ENCODE measurements around the gene ANKRD28.

Gene ANKRD28

GRCh38 chr3:15664144-15664543 lies 133.6 kb downstream of the ANKRD28 start:
- no peak for DNase-seq (ENCODE audit: low spot score)

GRCh38 chr3:15660055-15660935 lies 137.5 kb downstream of the ANKRD28 start:
- DNase-seq (ENCODE audit: low spot score): no peak

GRCh38 chr3:15659254-15659975 lies 138.4 kb downstream of the ANKRD28 start:
- no peak for DNase-seq (ENCODE audit: low spot score)

GRCh38 chr3:15657016-15657415 lies 140.8 kb downstream of the ANKRD28 start:
- no peak for DNase-seq (ENCODE audit: low spot score)

GRCh38 chr3:15656342-15656741 lies 141.4 kb downstream of the ANKRD28 start:
- DNase-seq (ENCODE audit: low spot score): no peak

GRCh38 chr3:15654891-15655290 lies 142.9 kb downstream of the ANKRD28 start:
- DNase-seq (ENCODE audit: low spot score): peak; percentile 98

- no peak for DNase-seq (ENCODE audit: low spot score)
These were observed 143.7 kb downstream of the ANKRD28 start for GRCh38 chr3:15654127-15654526.

GRCh38 chr3:15653321-15653720 lies 144.5 kb downstream of the ANKRD28 start:
- no peak for DNase-seq (ENCODE audit: low spot score)

GRCh38 chr3:15651396-15651795 lies 146.4 kb downstream of the ANKRD28 start:
- DNase-seq (ENCODE audit: low spot score): no peak

- DNase-seq (ENCODE audit: low spot score): no peak
These were observed 147.9 kb downstream of the ANKRD28 start for GRCh38 chr3:15649858-15650257.

- no peak for DNase-seq (ENCODE audit: low spot score)
These were observed 148.4 kb downstream of the ANKRD28 start for GRCh38 chr3:15649341-15649740.

- peak; percentile 49 for DNase-seq (ENCODE audit: low spot score)
These were observed 150.1 kb downstream of the ANKRD28 start for GRCh38 chr3:15647611-15648167.

- DNase-seq (ENCODE audit: low spot score): no peak
These were observed 150.8 kb downstream of the ANKRD28 start for GRCh38 chr3:15646851-15647511.

- DNase-seq (ENCODE audit: low spot score): no peak
These were observed 151.9 kb downstream of the ANKRD28 start for GRCh38 chr3:15645740-15646501.

GRCh38 chr3:15645246-15645645 lies 152.5 kb downstream of the ANKRD28 start:
- no peak for DNase-seq (ENCODE audit: low spot score)

GRCh38 chr3:15638891-15639262 lies 158.9 kb downstream of the ANKRD28 start:
- DNase-seq (ENCODE audit: low spot score): no peak

GRCh38 chr3:15638193-15638890 lies 159.4 kb downstream of the ANKRD28 start:
- DNase-seq (ENCODE audit: low spot score): no peak

GRCh38 chr3:15637131-15637951 lies 160.4 kb downstream of the ANKRD28 start:
- DNase-seq (ENCODE audit: low spot score): no peak

GRCh38 chr3:15636028-15636709 lies 161.6 kb downstream of the ANKRD28 start:
- no peak for DNase-seq (ENCODE audit: low spot score)

Data from pons (tissue), 1 donor.